Subcutaneous abdominal adipose tissue (tissue), 5 donors: Measurements from ENCODE around the gene THYN1.

Experiments
- H3K27ac ChIP-seq: one replicate; pipeline ENCODE4 v1.7.0; 2013; ENCODE audit warnings: low read depth, mild to moderate bottlenecking, inconsistent platforms, low read length, moderate library complexity
- H3K27me3 ChIP-seq, 5 donors: one replicate each; pipeline ENCODE4 v1.7.0; 2013; ENCODE audit warnings: low read length in 5 of 5, inconsistent platforms in 1 of 5; ENCODE audit not compliant: control insufficient read depth in 5 of 5, insufficient read depth in 4 of 5
- H3K36me3 ChIP-seq, 5 donors: one replicate each; pipeline ENCODE4 v1.7.0; 2013; ENCODE audit warnings: low read length in 5 of 5; ENCODE audit not compliant: control insufficient read depth in 5 of 5, insufficient read depth in 5 of 5
- H3K4me1 ChIP-seq, 5 donors: one replicate each; pipeline ENCODE4 v1.7.0; 2013; ENCODE audit warnings: low read length in 5 of 5, mild to moderate bottlenecking in 3 of 5, moderate library complexity in 1 of 5; ENCODE audit not compliant: control insufficient read depth in 5 of 5, insufficient read depth in 5 of 5
- H3K4me3 ChIP-seq, 5 donors: one replicate each; pipeline ENCODE4 v1.7.0; 2013; ENCODE audit warnings: low read length in 5 of 5, low read depth in 1 of 5
- H3K9ac ChIP-seq, 5 donors: one replicate each; pipeline ENCODE4 v1.7.0; 2013; ENCODE audit warnings: low read length in 5 of 5, mild to moderate bottlenecking in 4 of 5, moderate library complexity in 3 of 5
- H3K9me3 ChIP-seq, 5 donors: one replicate each; pipeline ENCODE4 v1.7.0; 2013; ENCODE audit warnings: low read length in 5 of 5; ENCODE audit not compliant: control insufficient read depth in 5 of 5
- donor health status: healthy.
- donor health status: healthy.
- donor health status: healthy.
- donor health status: healthy.
- donor health status: healthy.

The THYN1 gene

GRCh38 chr11:134240592-134240991 is 12.6 kb downstream of the THYN1 start:
- Histone ChIP-seq H3K4me1 (no peaks in the 10 kb centered on the region), H3K9me3 (no peaks in the 10 kb centered on the region), H3K4me3 (no peak overlapping the region), H3K27me3 (no peaks in the 10 kb centered on the region), H3K9ac (no peak overlapping the region), H3K36me3 (peaks cover 25 to 83% (median 79%) of the 10 kb centered on the region in 5 donors), H3K27ac (no peak overlapping the region)

GRCh38 chr11:134238956-134239355 is 14.2 kb downstream of the THYN1 start:
- H3K4me3 ChIP-seq, result no peak overlapping the region
- peaks cover 20 to 78% (median 71%) of the 10 kb centered on the region in 5 donors for H3K36me3 ChIP-seq
- H3K27ac ChIP-seq, result no peak overlapping the region
- H3K9ac ChIP-seq, result no peak overlapping the region
- no peaks in the 10 kb centered on the region for H3K27me3 ChIP-seq
- H3K4me1 ChIP-seq, result no peaks in the 10 kb centered on the region
- no peaks in the 10 kb centered on the region for H3K9me3 ChIP-seq

GRCh38 chr11:134237557-134237922 is 15.6 kb downstream of the THYN1 start:
- H3K27ac ChIP-seq, result no peak overlapping the region
- peaks cover 15 to 64% (median 60%) of the 10 kb centered on the region in 5 donors for H3K36me3 ChIP-seq
- no peaks in the 10 kb centered on the region for H3K27me3 ChIP-seq
- H3K4me1 ChIP-seq, result peaks cover 0 to under 1% (median 0%) of the 10 kb centered on the region in 5 donors
- no peak overlapping the region for H3K4me3 ChIP-seq
- H3K9ac ChIP-seq, result no peak overlapping the region
- H3K9me3 ChIP-seq, result no peaks in the 10 kb centered on the region

- no peaks in the 10 kb centered on the region for H3K9me3 ChIP-seq
- H3K4me3 ChIP-seq, result no peak overlapping the region
- peaks cover 15 to 58% (median 55%) of the 10 kb centered on the region in 5 donors for H3K36me3 ChIP-seq
- no peaks in the 10 kb centered on the region for H3K27me3 ChIP-seq
- H3K4me1 ChIP-seq, result peaks cover 0 to 6% (median 3%) of the 10 kb centered on the region in 5 donors
- H3K9ac ChIP-seq, result no peak overlapping the region
- no peak overlapping the region for H3K27ac ChIP-seq
Observed at GRCh38 chr11:134236834-134237556, 16.2 kb downstream of the THYN1 start.

GRCh38 chr11:134235399-134235798 is 17.8 kb downstream of the THYN1 start:
- H3K27ac ChIP-seq, result no peak overlapping the region
- peaks cover 0 to 20% (median 6%) of the 10 kb centered on the region in 5 donors for H3K4me1 ChIP-seq
- no peak overlapping the region for H3K4me3 ChIP-seq
- H3K27me3 ChIP-seq, result no peaks in the 10 kb centered on the region
- H3K9me3 ChIP-seq, result no peaks in the 10 kb centered on the region
- no peak overlapping the region for H3K9ac ChIP-seq
- H3K36me3 ChIP-seq, result peaks cover 15 to 46% (median 40%) of the 10 kb centered on the region in 5 donors

GRCh38 chr11:134233729-134234179 is 19.4 kb downstream of the THYN1 start:
- H3K27ac ChIP-seq, result no peak overlapping the region
- no peak overlapping the region for H3K9ac ChIP-seq
- peaks cover 4 to 32% (median 26%) of the 10 kb centered on the region in 5 donors for H3K36me3 ChIP-seq
- H3K9me3 ChIP-seq, result no peaks in the 10 kb centered on the region
- no peaks in the 10 kb centered on the region for H3K27me3 ChIP-seq
- H3K4me3 ChIP-seq, result no peak overlapping the region
- peaks cover 0 to 31% (median 12%) of the 10 kb centered on the region in 5 donors for H3K4me1 ChIP-seq

GRCh38 chr11:134231958-134232659 is 21.0 kb downstream of the THYN1 start:
- Histone ChIP-seq H3K27ac (no peak overlapping the region), H3K9me3 (no peaks in the 10 kb centered on the region)

GRCh38 chr11:134230339-134230738 is 22.8 kb downstream of the THYN1 start:
- H3K27ac ChIP-seq, result no peak overlapping the region
- H3K4me3 ChIP-seq, result no peak overlapping the region
- peaks cover 0 to 13% (median 10%) of the 10 kb centered on the region in 5 donors for H3K36me3 ChIP-seq
- H3K27me3 ChIP-seq, result no peaks in the 10 kb centered on the region
- H3K9me3 ChIP-seq, result no peaks in the 10 kb centered on the region
- H3K4me1 ChIP-seq, result peaks cover 6 to 50% (median 29%) of the 10 kb centered on the region in 5 donors
- H3K9ac ChIP-seq, result no peak overlapping the region

More at GRCh38 chr11:134231958-134232659, 21.0 kb downstream of the THYN1 start:
- H3K27me3 ChIP-seq, result no peaks in the 10 kb centered on the region
- H3K4me1 ChIP-seq, result peaks cover 0 to 33% (median 12%) of the 10 kb centered on the region in 5 donors
- peaks cover 4 to 25% (median 21%) of the 10 kb centered on the region in 5 donors for H3K36me3 ChIP-seq
- H3K4me3 ChIP-seq, result no peak overlapping the region
- peak overlapping the region in 1 of 5 donors; percentile 1 for H3K9ac ChIP-seq

- peaks cover 0 to 7% (median 2%) of the 10 kb centered on the region in 5 donors for H3K36me3 ChIP-seq
- no peaks in the 10 kb centered on the region for H3K27me3 ChIP-seq
- no peaks in the 10 kb centered on the region for H3K9me3 ChIP-seq
- peaks cover 6 to 54% (median 33%) of the 10 kb centered on the region in 5 donors for H3K4me1 ChIP-seq
- no peak overlapping the region for H3K4me3 ChIP-seq
- H3K9ac ChIP-seq, result no peak overlapping the region
- H3K27ac ChIP-seq, result no peak overlapping the region
Observed at GRCh38 chr11:134229126-134229790, 23.9 kb downstream of the THYN1 start.
